ENCODE results near the gene SCAI.
"Not testable (repeated sequence)": the region's sequence is repeated elsewhere in the genome, so short reads cannot be mapped to it uniquely, and the experiment has no call there.

The SCAI gene

GRCh38 chr9:125179776-125180175 lies 36.4 kb upstream of the SCAI start:
- H2AK5ac ChIP-seq (ENCODE audit: low read length); H2AFZ ChIP-seq (ENCODE audit: insufficient read depth, low read length, poor library complexity); H3K9me3 ChIP-seq (ENCODE audit: insufficient read depth, low read depth, low read length); H3K18ac ChIP-seq (ENCODE audit: low read length); H3K4me3 ChIP-seq (ENCODE audit: low read depth, low read length); H2BK12ac ChIP-seq (ENCODE audit: low read length); H3K14ac ChIP-seq (ENCODE audit: low read length); H3K4ac ChIP-seq (ENCODE audit: low read depth, low read length); H2BK5ac ChIP-seq (ENCODE audit: low read depth, low read length, poor library complexity); DNase-seq; H3K9ac ChIP-seq (ENCODE audit: low read length); H4K8ac ChIP-seq (ENCODE audit: low read depth, low read length); H2BK120ac ChIP-seq (ENCODE audit: insufficient read depth, low read length, poor library complexity); H3K23ac ChIP-seq (ENCODE audit: low read length); H3K79me1 ChIP-seq (ENCODE audit: low read length); H3K27me3 ChIP-seq (ENCODE audit: insufficient read depth, low read length); H3K4me1 ChIP-seq (ENCODE audit: control insufficient read depth in 1 of 2, insufficient read depth in 2 of 2, low read length in 2 of 2); H4K12ac ChIP-seq (ENCODE audit: low read depth, low read length); H4K91ac ChIP-seq (ENCODE audit: low read depth, low read length); H3K36me3 ChIP-seq (ENCODE audit: control insufficient read depth in 1 of 2, insufficient read depth in 2 of 2, low read length in 2 of 2); H3K4me2 ChIP-seq (ENCODE audit: low read length); H3K79me2 ChIP-seq (ENCODE audit: control insufficient read depth, insufficient read depth, low read length, poor library complexity); H3K27ac ChIP-seq (ENCODE audit: low read depth, low read length): not testable (repeated sequence)
- WGBS (ENCODE audit: extremely low coverage, insufficient coverage, insufficient read length): no CpG with 5 or more reads among the region's 4 CpGs

- no peaks in the 10 kb centered on the region for H3K79me1 ChIP-seq (ENCODE audit: low read length)
- H4K91ac ChIP-seq (ENCODE audit: low read depth, low read length): no peak overlapping the region
- no peak overlapping the region for H4K8ac ChIP-seq (ENCODE audit: low read depth, low read length)
- H3K14ac ChIP-seq (ENCODE audit: low read length): no peak overlapping the region
- H3K27ac ChIP-seq (ENCODE audit: low read depth, low read length): no peak overlapping the region
- H3K18ac ChIP-seq (ENCODE audit: low read length): no peak overlapping the region
- no peaks in the 10 kb centered on the region for H3K27me3 ChIP-seq (ENCODE audit: insufficient read depth, low read length)
- H2AK5ac ChIP-seq (ENCODE audit: low read length): no peak overlapping the region
- peaks cover 0 to 5% of the 10 kb centered on the region in 2 experiments for H3K36me3 ChIP-seq (ENCODE audit: control insufficient read depth in 1 of 2, insufficient read depth in 2 of 2, low read length in 2 of 2)
- no peak overlapping the region for H2BK12ac ChIP-seq (ENCODE audit: low read length)
- H2BK120ac ChIP-seq (ENCODE audit: insufficient read depth, low read length, poor library complexity): no peak overlapping the region
- no CpG with 5 or more reads among the region's 1 CpG for WGBS (ENCODE audit: extremely low coverage, insufficient coverage, insufficient read length)
- H3K79me2 ChIP-seq (ENCODE audit: control insufficient read depth, insufficient read depth, low read length, poor library complexity): peaks cover 3% of the 10 kb centered on the region
- no peak overlapping the region for H3K4ac ChIP-seq (ENCODE audit: low read depth, low read length)
- H2BK5ac ChIP-seq (ENCODE audit: low read depth, low read length, poor library complexity): no peak overlapping the region
- no peak overlapping the region for H3K4me3 ChIP-seq (ENCODE audit: low read depth, low read length)
- no peak overlapping the region for H3K4me2 ChIP-seq (ENCODE audit: low read length)
- no peaks in the 10 kb centered on the region for H3K9me3 ChIP-seq (ENCODE audit: insufficient read depth, low read depth, low read length)
- DNase-seq: no peak
- H2AFZ ChIP-seq (ENCODE audit: insufficient read depth, low read length, poor library complexity): no peak overlapping the region
- no peaks in the 10 kb centered on the region for H3K4me1 ChIP-seq (ENCODE audit: control insufficient read depth in 1 of 2, insufficient read depth in 2 of 2, low read length in 2 of 2)
- H3K9ac ChIP-seq (ENCODE audit: low read length): no peak overlapping the region
- H3K23ac ChIP-seq (ENCODE audit: low read length): no peak overlapping the region
- no peak overlapping the region for H4K12ac ChIP-seq (ENCODE audit: low read depth, low read length)
Observed at GRCh38 chr9:125177888-125178287, 34.6 kb upstream of the SCAI start.

GRCh38 chr9:125176636-125177035 lies 33.3 kb upstream of the SCAI start:
- H3K14ac ChIP-seq (ENCODE audit: low read length): no peak overlapping the region
- H2AFZ ChIP-seq (ENCODE audit: insufficient read depth, low read length, poor library complexity): no peak overlapping the region
- peak in 1 of 2 donors; percentile 30 for DNase-seq
- H3K4me2 ChIP-seq (ENCODE audit: low read length): no peak overlapping the region
- no peak overlapping the region for H4K91ac ChIP-seq (ENCODE audit: low read depth, low read length)
- H3K27ac ChIP-seq (ENCODE audit: low read depth, low read length): no peak overlapping the region
- H2AK5ac ChIP-seq (ENCODE audit: low read length): no peak overlapping the region
- H4K8ac ChIP-seq (ENCODE audit: low read depth, low read length): no peak overlapping the region
- H3K9ac ChIP-seq (ENCODE audit: low read length): no peak overlapping the region
- no peak overlapping the region for H2BK5ac ChIP-seq (ENCODE audit: low read depth, low read length, poor library complexity)
- H3K4me3 ChIP-seq (ENCODE audit: low read depth, low read length): no peak overlapping the region
- peak overlapping the region; percentile 55 for H3K4ac ChIP-seq (ENCODE audit: low read depth, low read length)
- no peak overlapping the region for H3K23ac ChIP-seq (ENCODE audit: low read length)
- peaks cover 0 to 5% of the 10 kb centered on the region in 2 experiments for H3K36me3 ChIP-seq (ENCODE audit: control insufficient read depth in 1 of 2, insufficient read depth in 2 of 2, low read length in 2 of 2)
- H2BK12ac ChIP-seq (ENCODE audit: low read length): no peak overlapping the region
- H3K79me1 ChIP-seq (ENCODE audit: low read length): no peaks in the 10 kb centered on the region
- H4K12ac ChIP-seq (ENCODE audit: low read depth, low read length): no peak overlapping the region
- peak overlapping the region; percentile 71 for H3K18ac ChIP-seq (ENCODE audit: low read length)
- H3K4me1 ChIP-seq (ENCODE audit: control insufficient read depth in 1 of 2, insufficient read depth in 2 of 2, low read length in 2 of 2): no peaks in the 10 kb centered on the region
- no peaks in the 10 kb centered on the region for H3K27me3 ChIP-seq (ENCODE audit: insufficient read depth, low read length)
- H3K79me2 ChIP-seq (ENCODE audit: control insufficient read depth, insufficient read depth, low read length, poor library complexity): peaks cover 3% of the 10 kb centered on the region
- no peaks in the 10 kb centered on the region for H3K9me3 ChIP-seq (ENCODE audit: insufficient read depth, low read depth, low read length)
- WGBS (ENCODE audit: extremely low coverage, insufficient coverage, insufficient read length): no CpG with 5 or more reads among the region's 3 CpGs
- no peak overlapping the region for H2BK120ac ChIP-seq (ENCODE audit: insufficient read depth, low read length, poor library complexity)

- Histone ChIP-seq H3K4me1 (ENCODE audit: control insufficient read depth in 1 of 2, insufficient read depth in 2 of 2, low read length in 2 of 2) (no peaks in the 10 kb centered on the region), H3K9ac (ENCODE audit: low read length) (no peak overlapping the region), H4K91ac (ENCODE audit: low read depth, low read length) (no peak overlapping the region), H4K12ac (ENCODE audit: low read depth, low read length) (no peak overlapping the region), H3K27me3 (ENCODE audit: insufficient read depth, low read length) (no peaks in the 10 kb centered on the region), H2AK5ac (ENCODE audit: low read length) (no peak overlapping the region), H3K79me2 (ENCODE audit: control insufficient read depth, insufficient read depth, low read length, poor library complexity) (peaks cover 3% of the 10 kb centered on the region), H2BK120ac (ENCODE audit: insufficient read depth, low read length, poor library complexity) (no peak overlapping the region), H3K4me3 (ENCODE audit: low read depth, low read length) (no peak overlapping the region), H3K14ac (ENCODE audit: low read length) (no peak overlapping the region), H3K23ac (ENCODE audit: low read length) (no peak overlapping the region), H2BK5ac (ENCODE audit: low read depth, low read length, poor library complexity) (no peak overlapping the region), H3K4ac (ENCODE audit: low read depth, low read length) (no peak overlapping the region), H2AFZ (ENCODE audit: insufficient read depth, low read length, poor library complexity) (no peak overlapping the region), H3K4me2 (ENCODE audit: low read length) (no peak overlapping the region), H3K18ac (ENCODE audit: low read length) (no peak overlapping the region), H3K9me3 (ENCODE audit: insufficient read depth, low read depth, low read length) (no peaks in the 10 kb centered on the region), H3K79me1 (ENCODE audit: low read length) (no peaks in the 10 kb centered on the region), H3K36me3 (ENCODE audit: control insufficient read depth in 1 of 2, insufficient read depth in 2 of 2, low read length in 2 of 2) (peaks cover 2 to 7% of the 10 kb centered on the region in 2 experiments), H4K8ac (ENCODE audit: low read depth, low read length) (no peak overlapping the region), H3K27ac (ENCODE audit: low read depth, low read length) (no peak overlapping the region), H2BK12ac (ENCODE audit: low read length) (no peak overlapping the region)
- WGBS (ENCODE audit: extremely low coverage, insufficient coverage, insufficient read length): no CpG with 5 or more reads among the region's 6 CpGs
- DNase-seq: no peak
Observed at GRCh38 chr9:125172031-125172755, 28.9 kb upstream of the SCAI start.

Measured in trophoblast cell (in vitro differentiated cells and primary cell).